Endothelial cell of umbilical vein (primary cell): ENCODE measurements around the gene ETV6.

Experiments
- CTCF ChIP-seq, 2 donors: IDR thresholded peaks; 1 replicate in 1 of 2; 2 replicates in 1 of 2; pipeline ENCODE4 v1.5.1; 2011; ENCODE audit warnings: low read length in 2 of 2, mild to moderate bottlenecking in 2 of 2, moderate library complexity in 2 of 2, control low read depth in 1 of 2, inconsistent platforms in 1 of 2, low read depth in 1 of 2; ENCODE audit not compliant: insufficient read depth in 1 of 2; ENCODE audit errors: extremely low read depth in 1 of 2
- EZH2 ChIP-seq: IDR thresholded peaks from 2 replicates; pipeline ENCODE4 v1.6.1; 2012; ENCODE audit warnings: borderline replicate concordance, low read depth, mild to moderate bottlenecking, moderate library complexity, low read length, inconsistent platforms; ENCODE audit not compliant: severe bottlenecking
- MAX ChIP-seq: IDR thresholded peaks from 2 replicates; pipeline ENCODE4 v1.6.1; 2011; ENCODE audit not compliant: insufficient read depth, insufficient read length

- no peak for TF ChIP-seq CTCF (IDR thresholded peaks at IDR 0.05; ENCODE audit: extremely low read depth in 1 of 2, insufficient read depth in 1 of 2, low read depth in 1 of 2, low read length in 2 of 2)
- TF ChIP-seq EZH2, result no peak
- TF ChIP-seq MAX, result no peak
These were observed 94.2 kb downstream of the ETV6 start for GRCh38 chr12:11743423-11744409.
